MM.1S (cell line): ENCODE results near the gene GGN.

Experiments used
- DNase-seq: peaks from one replicate; pipeline ENCODE4 v3.0.0-alpha.2; 2015
- H2AFZ ChIP-seq: fragments of 300-600 bp; sonication (generic); 2 replicates; pipeline ENCODE4 v1.6.0; 2016; ENCODE audit warnings: antibody characterized with exemption, low read length
- H3F3A ChIP-seq: fragments of 300-600 bp; sonication (generic); 2 replicates; pipeline ENCODE4 v1.6.1; 2016; ENCODE audit warnings: mild to moderate bottlenecking, antibody characterized with exemption, low read length, moderate library complexity, mixed read lengths; ENCODE audit not compliant: insufficient read depth
- H3K27ac ChIP-seq: fragments of 300-600 bp; sonication (generic); 2 replicates; pipeline ENCODE4 v1.5.1; 2016; ENCODE audit warnings: mild to moderate bottlenecking, low read length
- H3K27me3 ChIP-seq: fragments of 300-600 bp; sonication (generic); replicated peaks from 2 replicates; pipeline ENCODE4 v1.6.0; 2016; ENCODE audit warnings: low read length; ENCODE audit not compliant: insufficient read depth
- H3K36me3 ChIP-seq: fragments of 300-600 bp; sonication (generic); replicated peaks from 2 replicates; pipeline ENCODE4 v1.6.1; 2016; ENCODE audit warnings: mild to moderate bottlenecking, low read length, mixed read lengths; ENCODE audit not compliant: insufficient read depth
- H3K4me1 ChIP-seq: fragments of 300-600 bp; sonication (generic); 2 replicates; pipeline ENCODE4 v1.6.1; 2016; ENCODE audit warnings: low read length, mixed read lengths
- H3K4me2 ChIP-seq: fragments of 300-600 bp; sonication (generic); 2 replicates; pipeline ENCODE4 v1.6.0; 2016; ENCODE audit warnings: low read depth, low read length
- H3K4me3 ChIP-seq: fragments of 300-600 bp; sonication (generic); 2 replicates; pipeline ENCODE4 v1.5.1; 2016; ENCODE audit warnings: low read length, mixed read lengths
- H3K79me2 ChIP-seq: fragments of 300-600 bp; sonication (generic); 2 replicates; pipeline ENCODE4 v1.6.1; 2016; ENCODE audit warnings: mixed run types, low read length, mixed read lengths
- H3K9ac ChIP-seq: fragments of 300-600 bp; sonication (generic); 2 replicates; pipeline ENCODE4 v1.6.1; 2016; ENCODE audit warnings: low read length, mixed read lengths
- H3K9me2 ChIP-seq: fragments of 300-600 bp; sonication (generic); replicated peaks from 2 replicates; pipeline ENCODE4 v1.6.1; 2016; ENCODE audit warnings: mild to moderate bottlenecking, low read length, mixed read lengths; ENCODE audit not compliant: insufficient read depth
- H3K9me3 ChIP-seq: fragments of 300-600 bp; sonication (generic); replicated peaks from 2 replicates; pipeline ENCODE4 v1.6.1; 2016; ENCODE audit warnings: mild to moderate bottlenecking, low read length, mixed read lengths; ENCODE audit not compliant: insufficient read depth
- H4K20me1 ChIP-seq: fragments of 300-600 bp; sonication (generic); 2 replicates; pipeline ENCODE4 v1.6.1; 2016; ENCODE audit warnings: mild to moderate bottlenecking, low read length, moderate library complexity, mixed read lengths; ENCODE audit not compliant: insufficient read depth
- EZH2 ChIP-seq: fragments of 300-600 bp; sonication (generic); optimal IDR thresholded peaks from 2 replicates; pipeline ENCODE3; 2017; ENCODE audit warnings: low read depth, mild to moderate bottlenecking, antibody characterized with exemption, low read length, mixed read lengths
- EZH2phosphoT487 ChIP-seq: fragments of 300-600 bp; sonication (generic); IDR thresholded peaks from 2 replicates; pipeline ENCODE4 v1.6.1; 2018; ENCODE audit warnings: antibody characterized with exemption, low read length
- TF ChIP-seq, protein P1 (sequence below): fragments of 300-600 bp; sonication (generic); IDR thresholded peaks from 2 replicates; pipeline ENCODE4 v1.5.1; 2016; ENCODE audit warnings: antibody characterized with exemption, low read length, mixed read lengths

Gene GGN

DNA sequence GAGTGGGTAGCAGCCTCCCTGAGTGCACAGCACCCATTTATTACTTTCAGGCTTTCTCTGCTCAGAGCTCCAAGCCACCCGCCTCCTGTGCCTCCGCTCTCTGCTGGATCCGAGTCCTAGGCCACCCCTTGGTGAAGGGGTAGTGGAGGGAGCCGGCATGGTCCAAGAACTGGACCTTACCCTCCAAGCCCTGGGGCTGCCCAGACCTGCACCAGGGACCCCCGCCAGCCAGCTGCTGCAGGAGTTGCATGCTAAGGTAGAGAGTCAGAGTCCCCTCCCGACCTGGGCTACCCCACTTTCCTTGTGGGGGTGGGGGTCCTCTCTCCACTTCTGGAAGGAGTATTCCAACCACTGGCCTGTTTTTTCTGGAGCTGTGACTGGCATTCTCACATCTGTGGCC, 17.0 kb upstream of the GGN start:
- Histone ChIP-seq H3K79me2 (no peaks in the 10 kb centered on the region), H2AFZ (no peak overlapping the region), H3K9me2 (no peaks in the 10 kb centered on the region), H3K27me3 (peaks cover 14% of the 10 kb centered on the region), H3K4me3 (no peak overlapping the region), H3K9me3 (no peaks in the 10 kb centered on the region), H4K20me1 (no peaks in the 10 kb centered on the region), H3K9ac (no peak overlapping the region), H3K36me3 (no peaks in the 10 kb centered on the region), H3K4me1 (no peaks in the 10 kb centered on the region), H3K4me2 (no peak overlapping the region), H3K27ac (no peak overlapping the region), H3F3A (no peaks in the 10 kb centered on the region)
- TF ChIP-seq, protein P1, sequence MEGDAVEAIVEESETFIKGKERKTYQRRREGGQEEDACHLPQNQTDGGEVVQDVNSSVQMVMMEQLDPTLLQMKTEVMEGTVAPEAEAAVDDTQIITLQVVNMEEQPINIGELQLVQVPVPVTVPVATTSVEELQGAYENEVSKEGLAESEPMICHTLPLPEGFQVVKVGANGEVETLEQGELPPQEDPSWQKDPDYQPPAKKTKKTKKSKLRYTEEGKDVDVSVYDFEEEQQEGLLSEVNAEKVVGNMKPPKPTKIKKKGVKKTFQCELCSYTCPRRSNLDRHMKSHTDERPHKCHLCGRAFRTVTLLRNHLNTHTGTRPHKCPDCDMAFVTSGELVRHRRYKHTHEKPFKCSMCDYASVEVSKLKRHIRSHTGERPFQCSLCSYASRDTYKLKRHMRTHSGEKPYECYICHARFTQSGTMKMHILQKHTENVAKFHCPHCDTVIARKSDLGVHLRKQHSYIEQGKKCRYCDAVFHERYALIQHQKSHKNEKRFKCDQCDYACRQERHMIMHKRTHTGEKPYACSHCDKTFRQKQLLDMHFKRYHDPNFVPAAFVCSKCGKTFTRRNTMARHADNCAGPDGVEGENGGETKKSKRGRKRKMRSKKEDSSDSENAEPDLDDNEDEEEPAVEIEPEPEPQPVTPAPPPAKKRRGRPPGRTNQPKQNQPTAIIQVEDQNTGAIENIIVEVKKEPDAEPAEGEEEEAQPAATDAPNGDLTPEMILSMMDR = no peak
- TF ChIP-seq EZH2 (no peak), EZH2phosphoT487 (no peak)
- no peak for DNase-seq

DNA sequence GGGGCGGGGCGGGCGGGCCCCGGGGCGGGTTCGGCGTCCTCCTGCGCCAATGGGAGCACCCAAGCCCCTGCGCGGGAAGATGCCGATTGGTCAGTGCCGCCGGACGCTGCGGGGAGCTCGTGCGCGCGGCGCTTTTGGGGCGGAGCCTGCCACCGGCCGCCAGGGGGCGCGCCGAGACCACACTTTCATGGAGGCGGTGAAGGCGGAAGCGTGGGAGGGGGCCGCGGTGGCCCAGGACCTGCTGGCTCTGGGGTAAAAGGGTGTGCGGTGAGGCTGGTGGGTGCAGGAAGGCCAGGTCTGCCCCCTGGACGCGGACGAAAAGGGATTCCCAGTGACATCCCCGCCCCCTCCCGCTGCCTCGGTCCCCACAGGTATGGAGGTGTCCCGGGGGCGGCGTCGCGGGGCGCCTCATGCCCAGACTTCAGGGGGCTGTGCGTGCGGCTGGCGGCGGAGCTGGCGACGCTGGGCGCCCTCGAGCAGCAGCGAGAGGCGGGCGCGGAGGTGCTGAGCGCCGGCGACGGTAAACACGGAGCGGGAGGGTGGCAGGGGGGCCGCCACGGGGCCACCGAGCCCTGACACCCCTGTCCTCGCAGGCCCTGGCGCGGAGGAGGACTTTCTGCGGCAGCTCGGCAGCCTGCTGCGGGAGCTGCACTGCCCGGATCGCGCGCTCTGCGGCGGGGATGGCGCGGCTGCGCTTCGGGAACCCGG, 15.3 kb upstream of the GGN start, which contains the start of gene FAM98C:
Gene FAM98C, plus strand, starts transcription at position 127 of the 708 bp plus-strand sequence. Its CDS starts 61 bp downstream, at position 188.
- no peaks in the 10 kb centered on the region for H3K36me3 ChIP-seq
- H2AFZ ChIP-seq = peak within 1 kb of the TSS; percentile 99
- no peaks in the 10 kb centered on the region for H3F3A ChIP-seq
- no peak within 1 kb of the TSS for H3K27ac ChIP-seq
- peaks cover 29% of the 10 kb centered on the region for H3K27me3 ChIP-seq
- peak; percentile 97 for DNase-seq
- no peaks in the 10 kb centered on the region for H3K9me3 ChIP-seq
- peak within 1 kb of the TSS; percentile 83 for H3K4me3 ChIP-seq
- no peaks in the 10 kb centered on the region for H3K4me1 ChIP-seq
- peak within 1 kb of the TSS; percentile 97 for H3K4me2 ChIP-seq
- H3K9ac ChIP-seq = peak within 1 kb of the TSS; percentile 65; the same call in 1 of the 2 replicates
- no peaks in the 10 kb centered on the region for H3K79me2 ChIP-seq
- TF ChIP-seq EZH2phosphoT487 (no peak), EZH2 (no peak)
- TF ChIP-seq, protein P1 = peak; percentile 71
- H3K9me2 ChIP-seq = no peaks in the 10 kb centered on the region
- no peaks in the 10 kb centered on the region for H4K20me1 ChIP-seq

DNA sequence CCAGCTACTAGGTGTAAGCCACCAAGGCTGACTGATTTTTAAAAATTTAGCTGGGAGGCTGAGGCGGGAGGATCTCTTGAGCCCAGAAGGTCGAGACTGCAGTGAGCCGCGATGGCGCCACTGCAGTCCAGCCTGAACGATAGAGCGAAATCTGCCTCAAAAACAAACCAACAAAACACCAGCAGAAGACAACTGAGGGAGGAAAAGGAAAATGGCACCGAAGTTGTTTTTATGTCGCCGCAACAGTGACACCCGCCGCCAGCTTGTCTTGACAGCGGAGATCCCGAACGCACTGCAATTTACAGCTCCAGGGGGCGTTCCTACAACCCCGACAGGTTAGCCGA, 14.8 kb upstream of the GGN start:
- Histone ChIP-seq H3K4me2 (peak overlapping the region; percentile 82), H3K9ac (no peak overlapping the region), H3K27ac (no peak overlapping the region)

More for the DNA sequence above, 14.8 kb upstream of the GGN start:
- H3K27me3 ChIP-seq = peaks cover 33% of the 10 kb centered on the region
- H4K20me1 ChIP-seq = no peaks in the 10 kb centered on the region
- H3K9me2 ChIP-seq = no peaks in the 10 kb centered on the region
- H3K4me3 ChIP-seq = peak overlapping the region; percentile 62
- H3K4me1 ChIP-seq = no peaks in the 10 kb centered on the region
- TF ChIP-seq EZH2 (no peak), EZH2phosphoT487 (no peak)
- TF ChIP-seq, protein P1 = no peak
- no peaks in the 10 kb centered on the region for H3F3A ChIP-seq
- H3K36me3 ChIP-seq = no peaks in the 10 kb centered on the region
- no peaks in the 10 kb centered on the region for H3K9me3 ChIP-seq
- peak overlapping the region; percentile 99 for H2AFZ ChIP-seq
- no peaks in the 10 kb centered on the region for H3K79me2 ChIP-seq
- no peak for DNase-seq
